Measurements from ENCODE around the gene HOXA1. TPM values are rescaled to one million over a fixed set of nuclear protein-coding genes. Genes with fewer than 3 reads are reported as not detected.

The HOXA1 gene
- total and polyA plus RNA-seq, 4 donors, result 0.06 to 0.37 (median 0.32) TPM

DNA sequence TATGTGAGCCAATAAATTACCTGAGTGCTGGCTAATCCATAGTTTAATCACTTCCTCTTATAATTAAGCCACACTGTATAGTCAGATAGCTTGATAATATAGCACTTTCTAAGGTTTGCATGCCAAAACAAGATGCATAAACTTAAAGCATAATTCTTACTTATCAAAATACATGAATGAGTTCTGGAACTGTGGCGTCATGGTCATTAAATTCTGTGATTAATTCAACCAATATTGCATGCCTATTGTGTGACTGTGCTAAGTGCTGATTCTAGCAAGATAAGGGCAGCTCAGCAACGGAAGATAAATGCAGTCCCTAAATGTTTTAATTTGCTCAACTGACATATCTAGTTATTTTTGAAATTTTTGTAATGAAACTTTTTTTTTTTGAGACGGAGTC lies 29.7 kb downstream of the HOXA1 start:
- no peak for ATAC-seq (ENCODE audit: insufficient read depth, low FRiP score)
- H3K9ac ChIP-seq (ENCODE audit: insufficient read depth in 1 of 2, low read length in 2 of 2), result no peak overlapping the region
- DNase-seq, result no peak
- no peak for TF ChIP-seq CTCF (IDR thresholded peaks at IDR 0.05; ENCODE audit: control extremely low read depth, extremely low read depth)
- no peaks in the 10 kb centered on the region for H3K9me3 ChIP-seq (ENCODE audit: control insufficient read depth in 4 of 4, insufficient read depth in 3 of 4, low read length in 3 of 4)
- H3K4me3 ChIP-seq, result no peak overlapping the region
- peaks cover 0 to 7% (median 0%) of the 10 kb centered on the region in 5 donors for H3K4me1 ChIP-seq (ENCODE audit: control insufficient read depth in 5 of 5, insufficient read depth in 5 of 5, low read length in 5 of 5)
- no peak overlapping the region for H3K27ac ChIP-seq (ENCODE audit: low read depth in 1 of 2, low read length in 1 of 2)
- H3K36me3 ChIP-seq (ENCODE audit: control insufficient read depth in 4 of 4, insufficient read depth in 4 of 4, low read length in 4 of 4), result no peaks in the 10 kb centered on the region
- peaks cover 0 to 19% (median 0%) of the 10 kb centered on the region in 3 donors for H3K27me3 ChIP-seq (ENCODE audit: control insufficient read depth in 3 of 3, insufficient read depth in 3 of 3, low read length in 2 of 3)
- 74 to 89% methylated on average over 3 of the region's 3 CpGs for WGBS, 2 donors

DNA sequence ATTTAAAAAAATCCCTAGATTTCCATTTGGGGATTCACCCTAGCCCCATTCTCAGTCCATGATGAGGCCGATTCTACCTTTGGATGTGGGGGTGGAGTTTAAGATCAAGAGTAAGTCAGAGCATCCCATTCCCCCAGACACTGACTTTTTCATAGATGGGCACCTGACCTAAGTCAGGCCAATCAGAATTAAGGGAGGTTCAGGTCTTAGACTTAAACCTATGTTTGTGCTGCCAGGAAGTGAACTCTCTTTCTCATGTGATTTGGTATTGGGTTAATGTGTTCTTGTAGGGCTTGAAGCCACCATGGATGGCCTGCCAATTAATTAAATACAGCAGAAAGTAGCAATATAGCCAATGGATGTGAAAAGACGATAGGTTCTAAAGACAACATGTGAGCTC lies 30.1 kb downstream of the HOXA1 start:
- Histone ChIP-seq H3K36me3 (ENCODE audit: control insufficient read depth in 4 of 4, insufficient read depth in 4 of 4, low read length in 4 of 4) (no peaks in the 10 kb centered on the region), H3K4me3 (no peak overlapping the region), H3K4me1 (ENCODE audit: control insufficient read depth in 5 of 5, insufficient read depth in 5 of 5, low read length in 5 of 5) (peaks cover 0 to 7% (median 0%) of the 10 kb centered on the region in 5 donors), H3K27ac (ENCODE audit: low read depth in 1 of 2, low read length in 1 of 2) (no peak overlapping the region), H3K27me3 (ENCODE audit: control insufficient read depth in 3 of 3, insufficient read depth in 3 of 3, low read length in 2 of 3) (peaks cover 0 to 20% (median 0%) of the 10 kb centered on the region in 3 donors), H3K9me3 (ENCODE audit: control insufficient read depth in 4 of 4, insufficient read depth in 3 of 4, low read length in 3 of 4) (no peaks in the 10 kb centered on the region), H3K9ac (ENCODE audit: insufficient read depth in 1 of 2, low read length in 2 of 2) (no peak overlapping the region)
- no peak for ATAC-seq (ENCODE audit: insufficient read depth, low FRiP score)
- no peak for DNase-seq
- 94 to 95% methylated on average over 2 of the region's 2 CpGs for WGBS, 2 donors
- no peak for TF ChIP-seq CTCF (IDR thresholded peaks at IDR 0.05; ENCODE audit: control extremely low read depth, extremely low read depth)

- 87 to 90% methylated on average over 2 of the region's 2 CpGs for WGBS, 2 donors
These were observed 31.1 kb downstream of the HOXA1 start for GRCh38 chr7:27064661-27065060.

More at GRCh38 chr7:27064661-27065060, 31.1 kb downstream of the HOXA1 start:
- H3K4me1 ChIP-seq (ENCODE audit: control insufficient read depth in 5 of 5, insufficient read depth in 5 of 5, low read length in 5 of 5), result peaks cover 0 to 7% (median 0%) of the 10 kb centered on the region in 5 donors
- no peak overlapping the region for H3K4me3 ChIP-seq
- H3K9ac ChIP-seq (ENCODE audit: insufficient read depth in 1 of 2, low read length in 2 of 2), result no peak overlapping the region
- no peaks in the 10 kb centered on the region for H3K36me3 ChIP-seq (ENCODE audit: control insufficient read depth in 4 of 4, insufficient read depth in 4 of 4, low read length in 4 of 4)
- ATAC-seq (ENCODE audit: insufficient read depth, low FRiP score) (no peak), DNase-seq (no peak)
- H3K27ac ChIP-seq (ENCODE audit: low read depth in 1 of 2, low read length in 1 of 2), result no peak overlapping the region
- no peak for TF ChIP-seq CTCF (IDR thresholded peaks at IDR 0.05; ENCODE audit: control extremely low read depth, extremely low read depth)
- no peaks in the 10 kb centered on the region for H3K9me3 ChIP-seq (ENCODE audit: control insufficient read depth in 4 of 4, insufficient read depth in 3 of 4, low read length in 3 of 4)
- H3K27me3 ChIP-seq (ENCODE audit: control insufficient read depth in 3 of 3, insufficient read depth in 3 of 3, low read length in 2 of 3), result peaks cover 0 to 23% (median 0%) of the 10 kb centered on the region in 3 donors

Measured in lung (tissue), 12 donors.